B cell (primary cell): ENCODE results near the gene NT5DC3.

Experiments
- CTCF ChIP-seq: fragments of 200-600 bp; IDR thresholded peaks from one replicate; pipeline ENCODE4 v1.8.0; 2022; ENCODE audit warnings: antibody characterized with exemption, mild to moderate bottlenecking
- EZH2 ChIP-seq: IDR thresholded peaks from 2 replicates; pipeline ENCODE4 v1.6.1; 2012; ENCODE audit warnings: borderline replicate concordance, low read depth, mild to moderate bottlenecking, moderate library complexity, low read length; ENCODE audit not compliant: insufficient read depth, poor library complexity, severe bottlenecking

- no peak for TF ChIP-seq CTCF
- TF ChIP-seq EZH2: no peak
These were observed 11.9 kb downstream of the NT5DC3 start for GRCh38 chr12:103829092-103829491.
